Activated T-cell treated with anti-CD3 and anti-CD28 coated beads, Interleukin-2, amount 50 U/mL, for 48 hours (primary cell): Measurements from ENCODE around the gene UTP11.
A peak's percentile ranks its signal among the peaks of the same experiment; 100 is the strongest.
"Not testable (repeated sequence)": the region's sequence is repeated elsewhere in the genome, so short reads cannot be mapped to it uniquely, and the experiment has no call there.

Source experiments
- DNase-seq, 2 experiments: peaks; one replicate each; pipeline ENCODE4 v3.0.0-alpha.2; 2020

Gene UTP11

DNA sequence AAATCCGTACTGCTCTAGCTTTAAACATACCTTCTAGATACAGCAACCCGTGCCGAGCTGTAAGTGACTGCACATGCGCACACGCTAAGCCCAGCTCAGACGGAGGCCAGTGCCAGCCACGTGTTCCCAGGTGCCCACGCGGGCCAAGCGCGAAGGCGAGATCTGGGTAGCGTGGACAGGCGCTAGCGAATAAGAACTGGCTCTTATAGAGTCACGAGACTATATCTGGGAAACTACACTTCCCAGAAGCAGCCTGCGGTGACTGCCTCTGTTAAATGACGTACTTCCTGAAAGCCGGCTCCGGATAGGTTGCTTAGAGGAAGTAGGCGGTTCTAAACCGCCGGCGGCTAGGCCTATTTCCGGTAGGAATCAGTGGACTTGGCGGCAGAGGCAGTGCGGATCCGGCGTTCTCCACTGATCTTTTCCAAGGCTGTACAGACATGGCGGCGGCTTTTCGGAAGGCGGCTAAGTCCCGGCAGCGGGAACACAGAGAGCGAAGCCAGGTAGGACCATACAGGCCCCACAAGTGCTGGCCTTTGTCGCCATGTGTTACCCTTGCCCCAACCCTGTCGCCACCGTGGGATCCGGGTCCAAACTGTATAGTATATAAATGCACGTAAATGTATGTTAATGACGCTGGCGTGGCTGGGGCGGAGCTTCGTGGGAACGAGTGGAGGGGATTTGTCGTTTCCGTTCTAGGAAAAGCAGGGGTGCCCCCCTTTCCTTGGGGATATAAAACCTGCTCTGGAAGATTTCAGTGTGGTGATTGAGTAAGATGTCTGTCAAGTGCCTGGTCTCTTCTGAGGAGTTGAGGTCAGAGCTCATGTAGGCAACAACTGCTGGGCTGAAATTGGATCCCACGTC lies at the start of gene UTP11:
TSS of gene UTP11 (plus strand) at position 372 of the 864 bp plus-strand sequence. CDS start at position 441, 69 bp downstream.
- peak; percentile 89 for DNase-seq

DNA sequence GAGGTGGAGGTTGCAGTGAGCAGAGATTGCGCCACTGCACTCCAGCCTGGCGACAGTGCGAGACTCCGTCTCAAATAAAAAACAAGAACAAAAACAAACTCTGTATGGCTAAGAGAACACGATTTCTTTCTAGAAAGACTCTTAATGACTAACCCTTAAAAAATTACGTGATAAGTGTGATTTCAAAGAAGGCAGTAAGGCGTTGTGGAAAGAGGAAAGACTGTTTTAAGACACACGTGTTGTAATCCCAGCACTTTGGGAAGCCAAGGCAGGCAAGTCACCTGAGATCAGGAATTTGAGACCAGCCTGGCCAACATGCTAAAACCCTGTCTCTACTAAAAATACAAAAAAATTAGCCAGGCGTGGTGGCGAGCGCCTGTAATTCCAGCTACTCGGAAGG lies 48.4 kb upstream of the UTP11 start:
- DNase-seq = not testable (repeated sequence)

GRCh38 chr1:37965301-37965700 lies 47.2 kb upstream of the UTP11 start:
- no peak for DNase-seq

DNA sequence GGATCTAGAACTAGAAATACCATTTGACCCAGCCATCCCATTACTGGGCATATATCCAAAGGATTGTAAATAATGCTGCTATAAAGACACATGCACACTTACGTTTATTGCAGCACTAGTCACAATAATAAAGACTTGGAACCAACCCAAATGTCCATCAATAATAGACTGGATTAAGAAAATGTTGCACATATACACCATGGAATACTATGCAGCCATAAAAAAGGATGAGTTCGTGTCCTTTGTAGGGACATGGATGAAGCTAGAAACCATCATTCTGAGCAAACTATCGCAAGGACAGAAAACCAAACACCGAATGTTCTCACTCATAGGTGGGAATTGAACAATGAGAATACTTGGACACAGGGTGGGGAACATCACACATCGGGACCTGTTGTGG lies 38.9 kb upstream of the UTP11 start:
- DNase-seq = not testable (repeated sequence)

DNA sequence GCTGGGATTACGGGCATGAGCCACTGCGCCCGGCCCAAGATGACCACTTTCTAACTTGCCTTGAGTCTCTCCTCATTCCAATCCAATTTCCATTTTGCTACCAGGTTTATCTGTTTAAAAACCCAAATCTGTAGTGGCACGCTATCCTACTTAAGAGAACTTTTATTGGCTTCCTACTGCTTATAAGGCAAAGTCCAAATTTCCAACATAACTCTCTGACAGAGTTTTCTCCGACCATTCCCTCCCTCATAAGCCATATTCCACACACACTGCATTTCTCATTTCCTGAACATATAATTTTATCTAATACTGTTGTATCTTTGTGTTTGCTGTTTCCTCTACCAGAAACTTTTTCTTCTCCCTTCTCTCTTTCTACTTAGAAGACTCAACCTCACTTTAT lies 38.0 kb upstream of the UTP11 start:
- no peak for DNase-seq

DNA sequence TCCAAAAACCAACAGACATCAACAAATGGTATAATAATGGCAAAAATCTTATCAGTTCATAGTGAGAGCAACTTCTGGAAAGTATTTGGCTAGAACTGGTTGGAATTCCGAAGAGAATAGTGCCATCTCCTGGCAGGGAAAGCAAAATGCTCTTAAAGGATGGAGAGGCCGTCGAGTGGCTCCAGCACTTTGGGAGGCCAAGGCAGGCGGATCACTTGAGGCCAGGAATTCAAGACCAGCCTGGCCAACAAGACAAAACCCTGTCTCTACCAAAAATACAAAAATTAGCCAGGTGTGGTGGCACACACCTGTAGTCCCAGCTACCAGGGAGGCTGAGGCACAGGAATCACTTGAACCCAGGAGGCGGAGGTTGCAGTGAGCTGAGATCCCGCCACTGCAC lies 37.5 kb upstream of the UTP11 start:
- DNase-seq = not testable (repeated sequence)

DNA sequence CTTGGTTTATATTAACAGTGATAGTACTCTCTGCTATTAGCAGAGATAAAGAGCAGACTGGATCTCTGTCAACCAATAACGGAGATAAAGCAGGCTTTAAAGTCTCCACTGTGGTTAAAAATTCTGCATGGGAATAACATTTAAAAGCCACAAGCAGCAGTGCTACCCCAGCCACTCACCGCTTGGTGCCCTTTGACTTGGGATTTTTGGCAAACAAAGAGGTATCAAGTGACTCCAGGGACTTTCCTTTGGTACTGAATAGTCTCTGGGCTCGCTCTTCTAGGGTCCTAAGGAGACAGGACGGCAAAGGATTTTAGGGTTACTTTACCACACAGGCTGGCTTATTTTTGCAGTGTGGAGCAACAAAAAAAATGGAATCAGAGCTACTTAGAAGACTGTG lies 34.0 kb upstream of the UTP11 start:
- no peak for DNase-seq

DNA sequence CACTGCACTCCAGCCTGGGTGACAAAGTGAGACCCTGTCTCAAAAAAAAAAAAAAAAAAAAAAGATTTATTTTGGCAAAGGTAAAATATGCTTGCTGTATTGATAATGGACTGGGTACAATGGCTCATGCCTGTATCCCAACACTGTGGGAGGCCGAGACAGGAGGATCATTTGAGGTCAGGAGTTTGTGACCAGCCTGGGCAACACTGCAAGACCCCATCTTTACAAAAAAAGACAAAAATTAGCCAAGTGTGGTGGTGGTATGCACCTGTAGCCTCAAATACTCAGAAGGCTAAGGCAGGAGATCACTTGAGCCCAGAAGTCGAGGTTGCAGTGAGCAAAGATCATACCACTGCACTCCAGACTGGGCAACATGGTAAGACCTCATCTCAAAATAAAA lies 29.0 kb upstream of the UTP11 start:
- DNase-seq = no peak

GRCh38 chr1:37987679-37988078 lies 24.9 kb upstream of the UTP11 start:
- no peak for DNase-seq

- DNase-seq = peak; percentile 61 to 62
Measured at GRCh38 chr1:37989361-37989930, 23.1 kb upstream of the UTP11 start.

DNA sequence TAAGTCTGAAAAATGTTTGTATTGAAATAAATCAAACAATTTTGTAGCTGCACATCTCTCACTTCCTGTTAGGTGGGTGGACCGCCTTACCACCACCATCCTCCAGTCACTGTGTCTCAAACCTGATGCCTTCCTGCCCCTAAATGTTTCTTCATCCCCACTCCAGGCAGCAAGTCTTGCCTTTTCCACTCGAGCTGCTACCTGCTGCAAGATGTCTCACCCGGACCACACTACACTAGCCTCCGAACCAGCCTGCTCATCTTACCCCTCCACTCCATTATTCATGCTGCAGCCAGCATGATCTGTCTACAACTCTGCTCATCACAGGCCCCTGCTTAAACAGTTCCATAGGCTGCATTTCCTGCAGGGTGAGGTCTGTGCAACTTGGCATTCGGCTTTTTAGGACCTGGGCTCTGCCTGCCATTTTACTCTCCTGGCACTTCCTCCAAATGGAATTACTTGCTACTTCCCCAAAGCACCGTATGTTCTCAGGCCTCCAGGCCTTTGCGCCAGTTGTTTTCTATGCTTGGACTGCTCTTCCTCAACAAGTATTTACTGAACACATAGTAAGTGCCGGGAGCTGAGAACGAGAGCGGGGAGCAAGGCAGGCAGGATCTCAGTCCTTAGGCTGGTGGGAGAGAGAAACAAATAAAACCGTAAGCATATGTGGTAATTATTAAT lies 17.5 kb upstream of the UTP11 start:
- peak in 1 of 2 experiments; percentile 45 for DNase-seq

DNA sequence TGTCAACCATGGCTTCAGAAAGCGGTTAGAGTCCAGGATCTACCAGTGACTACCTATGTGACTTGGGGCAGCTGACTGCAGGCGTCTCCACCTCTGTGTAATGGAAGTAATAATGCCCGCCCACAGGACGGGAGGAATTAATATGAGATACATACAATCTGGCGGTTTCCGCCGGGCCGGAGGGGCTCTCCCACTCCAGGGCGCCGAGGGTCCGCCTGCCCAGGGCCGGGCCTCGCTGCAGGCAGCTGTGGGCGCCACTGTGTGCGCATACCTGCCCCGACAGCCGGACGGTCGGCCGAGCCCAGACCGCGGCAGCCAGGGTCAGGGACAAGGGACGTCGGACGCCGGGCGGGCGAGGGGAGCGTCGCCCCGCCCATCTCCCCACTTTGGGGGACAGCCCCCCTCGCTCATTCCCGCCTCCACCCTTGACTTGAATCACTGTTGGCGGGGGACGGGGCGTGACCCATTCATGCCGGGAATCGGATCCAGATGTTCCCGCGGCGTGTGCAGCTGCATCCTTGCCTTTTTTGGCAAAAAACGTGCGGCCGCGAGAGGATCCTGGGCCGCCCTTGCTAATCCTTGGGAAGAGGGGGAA lies 16.7 kb upstream of the UTP11 start:
- DNase-seq = peak; percentile 73 to 74

- no peak for DNase-seq
Measured at GRCh38 chr1:37997256-37998088, 15.1 kb upstream of the UTP11 start.

- DNase-seq = no peak
Measured at GRCh38 chr1:37998089-37998808, 14.3 kb upstream of the UTP11 start.

DNA sequence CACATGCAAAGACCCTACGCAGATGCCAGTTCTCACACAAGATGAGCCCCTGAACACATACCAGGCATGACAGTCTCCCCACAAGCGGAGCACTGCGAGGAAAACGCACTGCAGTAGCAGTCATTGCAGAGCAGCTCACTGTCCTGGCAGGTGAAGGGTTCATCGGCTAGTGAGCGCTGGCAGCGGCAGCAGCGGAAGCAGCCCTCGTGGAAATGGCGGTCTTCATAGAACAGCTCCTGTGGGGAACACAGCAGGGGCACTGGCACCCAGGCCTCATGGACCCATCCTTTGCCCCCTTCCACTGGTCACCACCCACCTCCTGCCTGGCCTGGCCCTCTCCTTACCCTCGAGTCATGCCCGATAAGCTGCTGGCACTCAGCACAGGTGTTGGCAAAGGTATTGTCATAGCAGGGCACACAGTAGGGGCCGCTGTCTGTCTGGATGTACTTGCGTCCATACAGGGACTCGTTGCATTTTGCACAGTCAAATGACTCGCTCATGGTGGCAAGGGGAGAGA lies 13.6 kb upstream of the UTP11 start:
- DNase-seq = no peak

GRCh38 chr1:37999430-38000232 lies 12.9 kb upstream of the UTP11 start:
- peak in 1 of 2 experiments; percentile 48 for DNase-seq

GRCh38 chr1:38000233-38000528 lies 12.4 kb upstream of the UTP11 start:
- DNase-seq = no peak

DNA sequence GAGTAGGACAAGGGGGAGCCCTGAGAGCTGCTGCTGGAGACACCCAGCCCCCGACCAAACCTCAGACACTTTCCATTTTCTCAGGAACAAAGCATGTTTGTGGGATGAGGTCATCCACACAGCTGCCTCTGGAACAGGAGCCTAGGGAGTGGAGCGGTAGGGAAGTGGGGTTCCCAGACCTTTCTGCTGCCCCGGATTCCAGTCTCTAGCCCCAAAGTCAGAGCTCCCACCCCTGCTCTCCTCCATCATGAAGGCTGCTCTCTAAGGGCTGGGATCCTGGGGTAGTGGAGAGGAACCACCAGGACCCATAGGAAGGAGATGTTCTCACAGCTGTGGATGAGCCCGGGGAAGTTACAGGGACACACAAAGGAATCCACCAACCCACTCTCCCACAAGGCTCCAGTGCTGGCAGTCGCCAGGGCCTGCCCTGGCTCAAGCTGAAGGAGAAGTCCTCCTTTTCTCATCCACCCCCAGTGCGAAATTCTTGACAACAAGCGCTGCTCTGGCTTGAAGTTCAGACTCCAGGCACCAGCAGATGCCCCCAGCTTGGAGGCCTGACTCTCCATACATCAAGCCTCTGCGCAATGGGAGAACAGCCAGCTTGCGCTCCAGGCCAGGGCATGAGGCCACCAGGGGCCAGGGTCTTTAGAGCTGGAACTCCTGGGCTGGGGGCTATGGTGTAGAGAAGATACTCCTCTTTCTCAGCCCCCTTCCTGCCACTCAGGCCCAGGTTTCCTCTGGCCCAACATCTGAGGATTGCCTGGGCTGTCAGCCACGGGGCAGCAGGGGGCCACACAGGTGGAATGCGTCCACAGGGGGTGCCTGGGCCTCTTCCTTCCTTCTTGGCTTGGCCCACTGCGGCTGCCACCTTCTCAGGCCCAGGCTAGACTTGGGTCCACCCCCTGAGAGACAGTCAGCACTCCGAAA lies 11.7 kb upstream of the UTP11 start:
- no peak for DNase-seq
